GM06990 (cell line): ENCODE data around the gene CSH1.
"Not testable (repeated sequence)": the region's sequence is repeated elsewhere in the genome, so short reads cannot be mapped to it uniquely, and the experiment has no call there.

Experiments used
- DNase-seq: peaks from one replicate; pipeline ENCODE4 v3.0.0-alpha.2; 2011; ENCODE audit not compliant: insufficient read length; ENCODE audit errors: extremely low read depth
- H3K27me3 ChIP-seq: replicated peaks from 2 replicates; pipeline ENCODE4 v1.6.0; 2011; ENCODE audit warnings: low read length; ENCODE audit not compliant: control insufficient read depth, insufficient read depth
- H3K36me3 ChIP-seq: 2 replicates; pipeline ENCODE4 v1.5.1; 2011; ENCODE audit warnings: low read length; ENCODE audit not compliant: control insufficient read depth, insufficient read depth
- H3K4me3 ChIP-seq: replicated peaks from 2 replicates; pipeline ENCODE4 v1.5.1; 2011; ENCODE audit warnings: low read depth, mild to moderate bottlenecking, control low read depth, low read length
- TF ChIP-seq, protein P1 (sequence below): IDR thresholded peaks from 2 replicates; pipeline ENCODE4 v1.5.1; 2011; ENCODE audit warnings: low read length, control low read depth, mild to moderate bottlenecking, inconsistent platforms; ENCODE audit not compliant: insufficient read depth, poor library complexity, severe bottlenecking

CSH1 gene

DNA sequence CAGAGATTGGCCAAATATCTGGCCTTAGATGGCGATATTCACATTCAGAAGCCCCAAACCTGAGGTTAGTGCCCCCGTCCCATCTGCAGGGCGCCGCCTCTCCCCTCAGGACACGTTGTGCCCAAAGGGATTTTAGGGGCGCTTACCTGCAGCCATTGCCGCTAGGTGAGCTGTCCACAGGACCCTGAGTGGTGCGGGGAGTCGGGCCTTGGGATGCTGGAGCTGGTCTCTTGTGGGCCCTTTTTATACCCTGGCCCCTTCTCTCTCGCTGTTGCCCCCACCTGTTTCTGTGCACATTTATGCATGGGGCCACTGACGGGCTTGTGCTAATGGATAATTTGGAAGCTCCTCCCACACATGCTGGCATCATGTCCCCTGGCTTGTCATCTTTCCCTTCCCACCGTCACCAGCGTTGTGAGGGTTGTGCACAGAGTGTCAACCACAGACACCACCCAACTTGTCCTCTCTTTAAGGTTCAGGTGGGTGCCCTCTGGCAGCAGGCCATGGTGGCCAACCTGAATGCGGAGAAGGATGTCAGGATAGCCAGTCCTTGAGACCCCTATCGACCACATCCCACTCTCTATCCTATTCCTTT is 14.8 kb upstream of the CSH1 start, which contains the start of gene CSHL1:
Gene CSHL1 (minus strand): TSS at position 218 of the 595 bp plus-strand sequence. CDS start 62 bp downstream, at position 156.
- DNase-seq: no peak
- H3K36me3 ChIP-seq: no peaks in the 10 kb centered on the region
- no peaks in the 10 kb centered on the region; the same call in 1 of the 2 replicates for H3K27me3 ChIP-seq
- TF ChIP-seq, protein P1, sequence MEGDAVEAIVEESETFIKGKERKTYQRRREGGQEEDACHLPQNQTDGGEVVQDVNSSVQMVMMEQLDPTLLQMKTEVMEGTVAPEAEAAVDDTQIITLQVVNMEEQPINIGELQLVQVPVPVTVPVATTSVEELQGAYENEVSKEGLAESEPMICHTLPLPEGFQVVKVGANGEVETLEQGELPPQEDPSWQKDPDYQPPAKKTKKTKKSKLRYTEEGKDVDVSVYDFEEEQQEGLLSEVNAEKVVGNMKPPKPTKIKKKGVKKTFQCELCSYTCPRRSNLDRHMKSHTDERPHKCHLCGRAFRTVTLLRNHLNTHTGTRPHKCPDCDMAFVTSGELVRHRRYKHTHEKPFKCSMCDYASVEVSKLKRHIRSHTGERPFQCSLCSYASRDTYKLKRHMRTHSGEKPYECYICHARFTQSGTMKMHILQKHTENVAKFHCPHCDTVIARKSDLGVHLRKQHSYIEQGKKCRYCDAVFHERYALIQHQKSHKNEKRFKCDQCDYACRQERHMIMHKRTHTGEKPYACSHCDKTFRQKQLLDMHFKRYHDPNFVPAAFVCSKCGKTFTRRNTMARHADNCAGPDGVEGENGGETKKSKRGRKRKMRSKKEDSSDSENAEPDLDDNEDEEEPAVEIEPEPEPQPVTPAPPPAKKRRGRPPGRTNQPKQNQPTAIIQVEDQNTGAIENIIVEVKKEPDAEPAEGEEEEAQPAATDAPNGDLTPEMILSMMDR: no peak
- no peak within 1 kb of the TSS for H3K4me3 ChIP-seq

DNA sequence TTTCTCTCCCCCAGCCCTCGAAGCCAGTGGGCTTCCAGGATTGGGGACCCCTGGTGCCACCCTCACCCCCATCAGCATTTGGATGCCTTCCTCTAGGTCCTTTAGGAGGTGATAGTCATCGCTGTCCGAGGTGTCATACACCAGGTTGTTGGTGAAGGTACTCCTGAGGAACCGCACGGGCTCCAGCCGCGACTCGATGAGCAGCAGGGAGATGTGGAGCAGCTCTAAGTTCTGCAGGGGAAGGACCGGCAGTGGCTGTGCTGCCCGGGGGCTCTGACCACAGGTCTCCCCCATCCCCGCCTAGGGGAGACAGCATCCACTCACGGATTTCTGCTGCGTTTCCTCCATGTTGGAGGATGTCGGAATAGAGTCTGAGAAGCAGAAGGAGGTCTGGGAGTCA is 13.7 kb upstream of the CSH1 start:
- no peak for DNase-seq
- TF ChIP-seq, protein P1: no peak
- H3K27me3 ChIP-seq: no peaks in the 10 kb centered on the region; the same call in 1 of the 2 replicates
- H3K36me3 ChIP-seq: no peaks in the 10 kb centered on the region
- H3K4me3 ChIP-seq: no peak overlapping the region

DNA sequence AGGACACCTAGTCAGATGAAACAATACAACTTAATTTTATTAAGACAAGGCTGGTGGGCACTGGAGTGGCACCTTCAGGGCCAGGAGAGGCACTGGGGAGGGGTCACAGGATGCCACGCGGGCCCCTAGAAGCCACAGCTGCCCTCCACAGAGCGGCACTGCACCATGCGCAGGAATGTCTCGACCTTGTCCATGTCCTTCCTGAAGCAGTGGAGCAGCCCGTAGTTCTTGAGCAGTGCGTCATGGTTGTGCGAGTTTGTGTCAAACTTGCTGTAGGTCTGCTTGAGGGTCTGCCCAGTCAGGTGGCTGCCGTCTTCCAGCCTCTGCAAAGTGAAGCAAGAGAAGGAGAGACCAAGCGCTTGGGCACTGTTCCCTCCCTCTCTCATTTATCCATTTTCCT is 13.2 kb upstream of the CSH1 start:
- DNase-seq, H3K27me3 ChIP-seq, H3K4me3 ChIP-seq, H3K36me3 ChIP-seq: not testable (repeated sequence)

DNA sequence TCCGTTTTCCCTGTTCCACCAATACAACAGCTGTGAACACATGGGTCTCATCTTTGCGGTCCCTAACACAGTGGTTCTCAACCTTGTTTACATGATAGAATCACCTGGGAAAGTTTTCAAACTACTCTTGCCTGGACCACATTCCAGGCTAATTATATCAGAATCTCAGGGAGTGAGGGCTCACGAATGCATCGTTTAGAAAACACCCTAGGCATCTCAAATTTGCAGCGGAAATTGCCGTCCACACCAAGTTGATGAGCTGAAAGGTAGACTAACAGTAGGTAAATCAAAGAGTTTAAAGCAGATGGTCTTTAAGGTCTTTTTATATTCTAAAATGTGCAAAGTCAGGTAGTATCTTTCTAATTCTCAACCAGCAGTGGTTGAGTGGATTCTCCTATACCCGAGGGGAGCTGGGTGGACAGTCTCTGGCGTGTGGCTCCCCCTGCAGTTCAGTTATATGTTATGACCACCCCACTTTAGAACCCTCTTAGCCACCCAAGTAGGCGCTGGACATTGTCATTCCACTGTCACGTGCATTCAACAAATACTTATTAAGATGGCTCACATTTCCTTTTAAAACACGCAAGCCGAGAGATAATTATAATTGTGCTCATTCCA is 10.9 kb upstream of the CSH1 start:
- TF ChIP-seq, protein P1: peak; percentile 35
- not testable (repeated sequence) for H3K27me3 ChIP-seq, H3K36me3 ChIP-seq, DNase-seq, H3K4me3 ChIP-seq

DNA sequence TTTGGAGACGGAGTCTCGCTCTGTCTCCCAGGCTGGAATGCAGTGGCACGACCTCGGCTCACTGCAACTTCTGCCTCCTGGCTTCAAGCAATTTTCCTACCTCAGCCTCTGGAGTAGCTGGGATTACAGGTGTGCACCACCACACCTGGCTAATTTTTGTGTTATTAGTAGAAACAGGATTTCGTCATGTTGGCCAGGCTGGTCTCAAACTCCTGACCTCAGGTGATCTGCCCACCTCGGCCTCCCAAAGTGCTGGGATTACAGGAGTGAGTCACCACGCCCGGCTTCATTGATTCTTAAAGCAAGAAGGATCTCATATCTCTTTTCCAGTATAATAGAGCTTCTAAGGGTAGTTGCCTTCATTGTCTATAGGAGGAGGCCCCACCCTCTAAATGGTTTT is 8.4 kb upstream of the CSH1 start:
- H3K27me3 ChIP-seq, DNase-seq, H3K36me3 ChIP-seq, H3K4me3 ChIP-seq: not testable (repeated sequence)

DNA sequence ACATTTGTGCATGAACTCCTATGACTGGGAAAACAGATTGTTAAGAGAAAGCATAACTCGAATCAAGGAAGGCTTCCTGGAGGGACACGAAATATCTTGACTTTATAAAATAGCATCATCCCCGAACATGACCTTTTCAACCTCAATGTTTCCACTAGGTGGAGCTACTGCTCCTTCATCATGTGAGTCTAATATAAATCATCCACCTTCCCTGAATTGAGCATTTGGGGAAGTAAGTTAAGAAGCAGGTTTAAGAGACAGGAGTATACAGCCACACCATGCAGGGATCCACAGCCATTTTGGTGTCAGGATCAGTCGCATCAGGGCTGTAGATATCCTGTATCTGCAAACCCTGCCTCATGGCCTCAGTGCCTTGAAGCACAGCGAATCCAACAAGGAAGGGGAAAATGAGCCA is 7.4 kb upstream of the CSH1 start:
- not testable (repeated sequence) for H3K27me3 ChIP-seq

DNA sequence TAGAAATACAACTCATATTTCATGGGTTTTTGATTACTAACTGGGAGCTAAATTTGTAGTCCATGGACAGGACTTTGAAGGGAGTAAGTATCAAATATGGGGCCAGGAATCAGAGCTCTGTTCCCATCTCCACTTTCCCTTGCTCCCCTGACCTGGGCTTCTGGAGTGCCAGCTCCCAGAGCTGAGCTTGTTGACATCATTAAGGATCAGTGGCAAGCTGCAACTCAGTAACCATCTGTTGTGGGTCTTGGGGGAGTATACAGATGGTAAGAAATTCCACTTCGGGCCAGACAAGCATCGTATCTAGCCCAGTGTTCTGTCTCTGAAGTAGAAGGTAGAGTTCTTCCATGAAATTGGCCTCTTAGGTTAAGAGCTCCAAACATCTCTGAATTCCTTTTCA is 5.6 kb upstream of the CSH1 start:
- not testable (repeated sequence) for H3K4me3 ChIP-seq, H3K27me3 ChIP-seq, DNase-seq, H3K36me3 ChIP-seq

More for the DNA sequence above, 7.4 kb upstream of the CSH1 start:
- H3K4me3 ChIP-seq, H3K36me3 ChIP-seq, DNase-seq: not testable (repeated sequence)

DNA sequence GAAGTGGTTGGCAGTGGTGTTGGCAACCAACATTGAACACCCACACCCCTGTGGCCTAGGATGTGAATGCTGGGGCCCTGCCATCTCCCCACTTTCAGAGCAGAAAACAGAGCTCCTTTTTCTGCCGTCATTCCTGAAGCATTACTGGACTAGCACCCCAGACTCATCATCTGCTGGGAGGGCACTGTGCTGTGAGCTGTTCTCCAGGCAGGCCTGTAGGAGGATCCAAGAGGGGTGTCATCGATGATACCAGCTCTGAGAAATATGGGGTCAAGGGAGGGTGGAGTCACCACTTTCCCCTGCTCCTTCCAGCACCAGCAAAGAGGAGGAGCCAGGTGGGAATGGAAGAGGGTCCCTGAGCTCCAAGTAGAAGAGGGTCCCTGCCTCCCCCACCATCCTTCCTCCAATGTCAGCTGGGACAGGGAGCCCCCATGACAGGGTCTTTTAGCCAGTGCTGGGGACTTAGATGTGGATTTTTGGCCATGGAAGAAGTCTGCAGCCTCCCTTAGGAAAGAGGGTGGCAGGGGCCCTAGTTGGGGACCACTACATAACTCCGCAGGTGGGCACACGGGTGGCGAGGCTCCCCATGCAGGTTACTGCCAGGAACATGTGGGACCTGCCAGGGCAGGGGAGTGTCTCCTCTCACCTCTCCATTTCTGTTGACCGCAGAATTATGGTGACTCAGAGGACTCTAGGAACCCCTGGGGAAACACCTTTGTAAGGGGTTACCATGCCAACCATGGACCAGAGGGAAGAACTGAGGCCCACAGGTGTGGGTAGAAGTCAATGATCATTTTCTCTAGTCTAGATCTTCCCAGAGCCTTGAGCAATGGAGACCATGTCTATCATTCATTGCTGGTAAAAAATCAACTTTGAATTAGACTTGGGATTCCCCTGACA is 2.8 kb upstream of the CSH1 start:
- H3K36me3 ChIP-seq, DNase-seq, H3K27me3 ChIP-seq, H3K4me3 ChIP-seq: not testable (repeated sequence)

DNA sequence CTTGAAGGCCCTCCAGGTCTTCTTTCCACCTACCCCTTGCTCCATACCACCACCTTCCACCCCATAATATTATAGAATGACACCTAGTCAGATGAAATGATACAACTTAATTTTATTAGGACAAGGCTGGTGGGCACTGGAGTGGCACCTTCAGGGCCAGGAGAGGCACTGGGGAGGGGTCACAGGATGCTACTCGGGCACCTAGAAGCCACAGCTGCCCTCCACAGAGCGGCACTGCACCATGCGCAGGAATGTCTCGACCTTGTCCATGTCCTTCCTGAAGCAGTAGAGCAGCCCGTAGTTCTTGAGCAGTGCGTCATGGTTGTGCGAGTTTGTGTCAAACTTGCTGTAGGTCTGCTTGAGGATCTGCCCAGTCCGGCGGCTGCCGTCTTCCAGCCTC is 1.6 kb downstream of the CSH1 start:
- H3K4me3 ChIP-seq, H3K27me3 ChIP-seq, DNase-seq, H3K36me3 ChIP-seq: not testable (repeated sequence)

DNA sequence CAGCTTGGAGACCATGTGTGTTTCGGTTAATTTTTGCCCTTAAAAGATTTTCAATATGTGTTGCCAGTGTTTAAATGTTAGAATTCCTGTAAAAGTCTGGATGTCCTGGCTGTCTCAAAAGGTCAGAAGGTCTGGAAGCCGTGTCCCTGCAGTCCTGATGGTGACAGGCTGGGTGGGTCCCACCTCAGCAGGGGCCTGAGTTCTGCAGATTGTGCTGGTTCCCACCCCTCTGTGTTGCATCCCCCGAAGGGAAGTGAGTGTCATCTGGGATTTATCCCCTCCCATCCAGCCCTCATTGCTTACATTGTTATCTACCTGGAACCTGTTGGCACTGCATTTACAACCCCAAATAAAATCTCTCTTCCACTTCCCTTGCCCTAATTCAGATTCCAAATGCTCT is 2.4 kb downstream of the CSH1 start:
- DNase-seq, H3K27me3 ChIP-seq: not testable (repeated sequence)

More for the DNA sequence above, 2.4 kb downstream of the CSH1 start:
- not testable (repeated sequence) for H3K36me3 ChIP-seq, H3K4me3 ChIP-seq
